Lower leg skin (tissue), 4 donors: ENCODE results near the gene NOM1. TPM values are rescaled to one million over a fixed set of nuclear protein-coding genes. Genes with fewer than 3 reads are reported as not detected.
"Not testable (repeated sequence)": the region's sequence is repeated elsewhere in the genome, so short reads cannot be mapped to it uniquely, and the experiment has no call there.

Experiments used
- DNase-seq, 2 donors: peaks; one replicate each; pipeline ENCODE4 v3.0.0-alpha.2; 2019; ENCODE audit warnings: low spot score in 2 of 2
- H3K4me3 ChIP-seq: fragments of 200-600 bp; sonication (generic); 2 replicates; pipeline ENCODE4 v1.5.1; 2017; ENCODE audit warnings: mild to moderate bottlenecking, low read depth; ENCODE audit not compliant: poor library complexity, severe bottlenecking
- POLR2A ChIP-seq, 2 donors: fragments of 450-650 bp; IDR thresholded peaks; one replicate each; pipeline ENCODE4 v1.6.1; 2016 to 2017; ENCODE audit warnings: antibody characterized with exemption in 2 of 2, mild to moderate bottlenecking in 1 of 2, moderate library complexity in 1 of 2
- WGBS, 2 donors: methylation state at CpG; one replicate each; pipeline ENCODE4 v1.1.5; 2018; 5-methylcytosine and 5-hydroxymethylcytosine counted together
- intact Hi-C: fragments of 100-400 bp; cut with DNase I; formaldehyde crosslinking; loops from one replicate; pipeline ENCODE4 v1.15.0; 2023; ENCODE audit warnings: low total_unique reads
- total RNA-seq, 4 donors: library from RNA; depleted of rRNA; stranded (reverse); fragments of >200 nt; gene quantifications; one replicate each; pipeline ENCODE4 v1.1.0, GENCODE V29; 2016
- TF ChIP-seq, protein P1 (sequence below), 3 donors: fragments of 450-650 bp; IDR thresholded peaks; one replicate each; pipeline ENCODE4 v1.5.1; 2016; ENCODE audit warnings: antibody characterized with exemption in 3 of 3, mild to moderate bottlenecking in 3 of 3, moderate library complexity in 2 of 3

The NOM1 gene
- total RNA-seq, 4 donors from 2014 or later = 9.0 to 26.4 (median 17.4) TPM

DNA sequence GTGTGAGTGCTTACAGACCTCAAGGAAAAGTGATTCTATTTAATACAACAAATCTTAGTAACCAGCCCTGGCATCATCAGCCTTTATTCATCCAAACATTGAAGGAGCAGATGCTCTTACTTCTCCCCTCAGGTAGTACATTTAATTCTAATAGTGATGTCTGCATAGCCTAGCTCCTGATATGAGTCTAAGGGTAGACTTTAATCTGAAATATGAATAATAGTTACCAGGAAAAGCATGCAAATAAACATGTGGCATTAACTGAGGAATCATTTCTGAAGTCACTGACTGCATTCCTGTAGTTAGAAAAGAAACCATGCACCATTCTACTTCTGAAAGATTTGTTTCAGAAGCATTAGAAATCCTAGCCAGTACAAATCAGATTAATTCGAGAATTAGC lies 30.9 kb upstream of the NOM1 start:
- intact Hi-C loops = no loop called here
- WGBS, 2 donors = 55 to 65% methylated on average over 1 of the region's 1 CpG
- no peak for DNase-seq
- no peak overlapping the region for H3K4me3 ChIP-seq
- TF ChIP-seq, protein P1, sequence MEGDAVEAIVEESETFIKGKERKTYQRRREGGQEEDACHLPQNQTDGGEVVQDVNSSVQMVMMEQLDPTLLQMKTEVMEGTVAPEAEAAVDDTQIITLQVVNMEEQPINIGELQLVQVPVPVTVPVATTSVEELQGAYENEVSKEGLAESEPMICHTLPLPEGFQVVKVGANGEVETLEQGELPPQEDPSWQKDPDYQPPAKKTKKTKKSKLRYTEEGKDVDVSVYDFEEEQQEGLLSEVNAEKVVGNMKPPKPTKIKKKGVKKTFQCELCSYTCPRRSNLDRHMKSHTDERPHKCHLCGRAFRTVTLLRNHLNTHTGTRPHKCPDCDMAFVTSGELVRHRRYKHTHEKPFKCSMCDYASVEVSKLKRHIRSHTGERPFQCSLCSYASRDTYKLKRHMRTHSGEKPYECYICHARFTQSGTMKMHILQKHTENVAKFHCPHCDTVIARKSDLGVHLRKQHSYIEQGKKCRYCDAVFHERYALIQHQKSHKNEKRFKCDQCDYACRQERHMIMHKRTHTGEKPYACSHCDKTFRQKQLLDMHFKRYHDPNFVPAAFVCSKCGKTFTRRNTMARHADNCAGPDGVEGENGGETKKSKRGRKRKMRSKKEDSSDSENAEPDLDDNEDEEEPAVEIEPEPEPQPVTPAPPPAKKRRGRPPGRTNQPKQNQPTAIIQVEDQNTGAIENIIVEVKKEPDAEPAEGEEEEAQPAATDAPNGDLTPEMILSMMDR (IDR thresholded peaks at IDR 0.05) = no peak
- TF ChIP-seq POLR2A (IDR thresholded peaks at IDR 0.05) = no peak

DNA sequence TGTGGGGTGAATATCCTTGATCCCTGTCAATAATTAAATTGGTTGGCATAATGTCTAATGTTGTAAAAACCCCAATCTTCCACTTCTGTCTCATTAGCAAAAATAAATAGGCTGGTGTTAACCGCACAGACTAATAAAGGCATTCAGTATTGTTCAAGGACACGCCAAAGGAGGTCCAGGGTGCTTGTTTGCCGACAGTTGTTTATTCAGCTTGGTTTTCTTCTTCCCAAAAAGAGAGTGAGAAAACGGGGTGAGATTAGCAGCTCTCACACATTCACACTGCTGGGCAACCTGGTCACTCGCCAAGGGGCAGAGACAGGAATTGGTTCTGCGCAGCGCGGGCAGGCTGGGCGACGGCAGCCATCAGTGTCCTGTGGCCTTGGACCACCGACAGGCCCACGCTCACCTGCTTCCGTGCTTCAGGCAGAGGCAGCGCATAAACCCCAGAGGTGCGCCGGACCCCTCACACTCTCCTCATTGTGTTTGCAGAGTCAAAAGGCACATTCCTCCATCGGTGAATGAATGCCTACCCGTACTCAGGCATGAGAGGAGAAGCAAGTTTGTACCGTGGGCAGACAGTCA lies 30.3 kb upstream of the NOM1 start:
- H3K4me3 ChIP-seq = no peak overlapping the region
- WGBS, 2 donors = 84 to 89% methylated on average over 19 of the region's 19 CpGs
- intact Hi-C loops = no loop called here
- TF ChIP-seq, protein P1 (IDR thresholded peaks at IDR 0.05) = no peak
- no peak for TF ChIP-seq POLR2A (IDR thresholded peaks at IDR 0.05)
- DNase-seq = peak in 1 of 2 donors; percentile 78

DNA sequence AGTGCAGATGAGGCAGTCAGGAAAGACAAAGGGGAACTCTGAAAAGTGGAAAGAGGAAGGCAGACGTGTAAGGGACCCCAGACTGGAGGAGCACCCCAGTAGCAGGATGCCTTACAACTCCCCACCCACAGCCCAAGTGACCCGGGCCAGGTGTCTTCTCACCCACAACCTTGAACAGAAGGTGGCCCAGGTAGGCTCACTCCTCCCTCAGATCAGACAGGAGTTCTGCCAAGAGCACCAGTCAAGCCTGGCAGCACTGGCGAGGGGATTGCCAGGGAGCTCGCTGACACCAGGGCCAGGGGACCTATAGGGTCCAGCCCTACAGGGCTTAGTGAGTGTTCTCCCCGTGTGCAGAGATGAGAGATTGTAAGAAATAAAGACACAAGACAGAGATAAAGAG lies 29.4 kb upstream of the NOM1 start:
- peak in 1 of 2 donors; percentile 72 for DNase-seq
- H3K4me3 ChIP-seq = no peak overlapping the region
- TF ChIP-seq, protein P1 (IDR thresholded peaks at IDR 0.05) = no peak
- TF ChIP-seq POLR2A (IDR thresholded peaks at IDR 0.05) = no peak
- intact Hi-C loops = no loop called here
- 68 to 79% methylated on average over 5 of the region's 5 CpGs for WGBS, 2 donors

DNA sequence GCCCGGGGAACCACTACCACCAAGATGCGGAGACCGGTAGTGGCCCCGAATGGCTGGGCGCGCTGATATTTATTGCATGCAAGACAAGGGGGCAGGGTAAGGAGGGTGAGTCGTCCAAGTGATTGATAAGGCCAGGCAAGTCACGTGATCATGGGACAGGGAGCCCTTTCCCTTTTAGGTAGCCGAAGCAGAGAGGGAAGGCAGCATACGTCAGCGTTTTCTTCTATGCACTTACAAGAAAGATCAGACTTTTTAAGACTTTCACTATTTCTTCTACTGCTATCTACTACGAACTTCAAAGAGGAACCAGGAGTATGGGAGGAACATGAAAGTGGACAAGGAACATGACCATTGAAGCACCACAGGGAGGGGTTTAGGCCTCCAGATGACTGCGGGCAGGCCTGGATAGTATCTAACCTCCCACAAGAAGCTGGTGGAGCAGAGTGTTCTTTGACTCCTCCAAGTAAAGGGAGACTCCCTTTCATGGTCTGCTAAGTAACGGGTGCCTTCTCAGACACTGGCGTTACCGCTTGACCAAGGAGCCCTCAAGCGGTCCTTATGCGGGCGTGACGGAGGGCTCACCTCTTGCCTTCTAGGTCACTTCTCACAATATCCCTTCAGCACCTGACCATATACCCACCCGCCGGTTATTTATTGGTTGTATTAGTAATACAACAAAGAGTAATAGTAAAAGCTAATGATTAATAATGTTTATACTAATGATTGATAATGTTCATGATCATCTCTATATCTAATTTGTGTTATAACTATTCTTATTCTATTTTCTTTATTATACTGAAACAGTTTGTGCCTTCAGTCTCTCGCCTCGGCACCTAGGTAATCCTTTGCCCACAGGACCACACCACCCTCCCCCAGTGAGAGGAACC lies 28.8 kb upstream of the NOM1 start:
- H3K4me3 ChIP-seq, intact Hi-C loops: not testable (repeated sequence)
- 85% methylated on average over 24 of the region's 24 CpGs for WGBS, 2 donors
- DNase-seq = peak in 1 of 2 donors; percentile 68

DNA sequence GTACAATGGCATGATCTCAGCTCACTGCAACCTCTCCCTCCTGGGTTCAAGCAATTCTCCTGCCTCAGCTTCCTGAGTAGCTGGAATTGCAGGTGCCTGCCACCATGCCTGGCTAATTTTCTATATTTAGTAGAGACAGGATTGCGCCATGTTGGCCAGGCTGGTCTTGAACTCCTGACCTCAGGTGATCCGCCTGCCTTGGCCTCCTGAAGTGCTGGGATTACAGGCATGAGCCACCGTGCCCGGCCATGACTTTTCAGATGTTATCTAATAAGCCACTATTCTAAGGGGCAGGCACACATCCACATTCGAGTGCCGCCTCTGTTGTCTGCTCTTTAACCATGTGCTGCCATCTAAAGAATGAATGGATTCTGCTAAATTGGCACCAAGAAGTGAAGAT lies 27.2 kb upstream of the NOM1 start:
- peak in 1 of 2 donors; percentile 48 for DNase-seq
- intact Hi-C loops, H3K4me3 ChIP-seq: not testable (repeated sequence)
- 74 to 85% methylated on average over 6 of the region's 6 CpGs for WGBS, 2 donors

DNA sequence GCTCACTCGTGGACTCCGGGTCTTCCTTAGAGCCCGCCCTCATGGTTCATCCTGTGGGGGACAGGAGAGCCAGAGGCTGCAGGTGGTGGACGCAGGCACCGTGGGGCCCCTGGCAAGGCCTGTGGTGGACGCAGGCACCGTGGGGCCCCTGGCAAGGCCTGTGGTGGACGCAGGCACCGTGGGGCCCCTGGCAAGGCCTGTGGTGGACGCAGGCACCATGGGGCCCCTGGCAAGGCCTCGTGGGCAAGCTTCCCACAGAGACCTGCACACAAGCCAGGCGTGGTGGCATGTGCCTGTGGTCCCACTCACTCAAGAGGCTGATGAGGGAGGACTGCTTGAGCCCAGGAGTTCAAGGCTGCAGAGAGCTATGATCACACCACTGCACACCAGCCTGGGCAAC lies 23.7 kb upstream of the NOM1 start:
- WGBS, 2 donors = 89 to 90% methylated on average over 9 to 12 of the region's 12 CpGs
- intact Hi-C loops, H3K4me3 ChIP-seq: not testable (repeated sequence)
- peak in 1 of 2 donors; percentile 29 for DNase-seq

DNA sequence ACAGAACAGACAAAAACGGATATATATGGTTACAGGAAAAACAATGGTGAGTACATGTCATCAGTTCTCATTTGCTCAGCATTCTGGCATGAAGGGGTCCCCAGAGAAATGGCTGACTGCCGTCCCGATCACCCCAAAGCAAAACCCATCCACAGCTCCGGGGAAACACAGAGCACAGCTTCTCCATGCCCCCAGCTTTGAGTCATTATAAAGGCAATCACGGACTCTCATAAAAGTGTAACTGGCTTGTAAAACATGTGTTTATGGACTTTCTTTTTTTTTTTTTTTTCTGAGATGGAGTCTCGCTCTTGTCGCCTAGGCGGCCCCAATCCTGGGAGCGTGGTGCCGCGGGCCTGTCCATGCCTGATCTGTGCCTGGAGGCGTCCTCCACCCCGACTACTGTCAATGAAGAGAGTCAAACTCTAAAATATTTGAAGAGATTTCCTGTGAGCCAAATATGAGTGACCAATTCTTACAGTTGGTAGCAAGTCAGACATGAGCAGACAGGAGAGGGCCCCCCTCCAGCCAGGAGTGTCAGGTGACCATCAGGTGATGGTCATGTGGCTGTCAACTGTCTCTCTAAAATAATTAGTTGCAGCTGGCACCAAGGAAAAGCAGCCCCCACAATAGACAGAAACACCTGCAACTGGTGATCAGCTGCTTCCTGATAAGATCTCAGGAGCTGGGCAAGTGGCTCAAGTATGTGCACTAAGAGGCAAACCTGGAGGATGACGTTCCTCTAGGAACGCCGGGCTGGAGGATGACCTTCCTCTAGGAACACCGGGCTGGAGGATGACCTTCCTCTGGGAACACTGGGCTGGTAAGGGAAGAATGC lies 21.7 kb upstream of the NOM1 start:
- H3K4me3 ChIP-seq = no peak overlapping the region
- peak in 1 of 2 donors; percentile 72 for DNase-seq
- WGBS, 2 donors = 24 to 35% methylated on average over 17 of the region's 17 CpGs
- no peak for TF ChIP-seq POLR2A (IDR thresholded peaks at IDR 0.05)
- TF ChIP-seq, protein P1 (IDR thresholded peaks at IDR 0.05) = no peak
- intact Hi-C loops = no loop called here
